ENCODE results near the gene DEDD2.

The DEDD2 gene

DNA sequence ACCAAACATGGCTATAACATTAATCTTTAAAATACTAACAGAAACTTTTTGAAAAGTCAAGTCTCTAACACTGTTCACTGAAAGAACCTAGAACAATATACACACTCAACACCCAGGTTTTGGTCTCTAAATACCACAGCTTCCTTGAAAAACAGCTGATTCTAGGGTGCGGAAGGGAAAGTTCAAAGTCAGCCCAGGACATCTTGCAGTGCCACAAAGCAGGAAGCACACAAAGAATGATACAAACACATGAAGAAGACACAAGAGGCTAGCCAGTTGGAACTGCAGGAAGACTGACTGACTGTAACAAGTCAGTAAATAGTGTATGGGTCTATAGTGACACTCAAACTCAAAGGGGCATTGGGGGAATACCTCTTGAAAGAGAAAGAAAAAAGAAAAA is 4.6 kb downstream of the DEDD2 start:
- H3K36me3 ChIP-seq (ENCODE audit: control insufficient read depth in 5 of 5, insufficient read depth in 5 of 5, low read length in 5 of 5), result peaks cover 12 to 53% (median 37%) of the 10 kb centered on the region in 5 donors

GRCh38 chr19:42208612-42209011 is 8.9 kb downstream of the DEDD2 start:
- Histone ChIP-seq H3K27me3 (ENCODE audit: control insufficient read depth in 5 of 5, insufficient read depth in 4 of 5, low read length in 5 of 5) (no peaks in the 10 kb centered on the region), H3K9ac (ENCODE audit: low read length in 5 of 5) (peak overlapping the region in 1 of 5 donors; percentile 30), H3K4me1 (ENCODE audit: control insufficient read depth in 5 of 5, insufficient read depth in 5 of 5, low read length in 5 of 5) (peaks cover 0 to 9% (median 0%) of the 10 kb centered on the region in 5 donors), H3K4me3 (ENCODE audit: low read depth in 1 of 5, low read length in 5 of 5) (no peak overlapping the region), H3K27ac (ENCODE audit: low read depth, low read length) (no peak overlapping the region), H3K36me3 (ENCODE audit: control insufficient read depth in 5 of 5, insufficient read depth in 5 of 5, low read length in 5 of 5) (peaks cover 9 to 75% (median 55%) of the 10 kb centered on the region in 5 donors), H3K9me3 (ENCODE audit: control insufficient read depth in 5 of 5, low read length in 5 of 5) (no peaks in the 10 kb centered on the region)

More for the DNA sequence above, 4.6 kb downstream of the DEDD2 start:
- no peaks in the 10 kb centered on the region for H3K9me3 ChIP-seq (ENCODE audit: control insufficient read depth in 5 of 5, low read length in 5 of 5)
- H3K27ac ChIP-seq (ENCODE audit: low read depth, low read length), result no peak overlapping the region
- H3K9ac ChIP-seq (ENCODE audit: low read length in 5 of 5), result no peak overlapping the region
- H3K4me3 ChIP-seq (ENCODE audit: low read depth in 1 of 5, low read length in 5 of 5), result no peak overlapping the region
- no peaks in the 10 kb centered on the region for H3K27me3 ChIP-seq (ENCODE audit: control insufficient read depth in 5 of 5, insufficient read depth in 4 of 5, low read length in 5 of 5)
- peaks cover 5 to 38% (median 21%) of the 10 kb centered on the region in 5 donors for H3K4me1 ChIP-seq (ENCODE audit: control insufficient read depth in 5 of 5, insufficient read depth in 5 of 5, low read length in 5 of 5)

DNA sequence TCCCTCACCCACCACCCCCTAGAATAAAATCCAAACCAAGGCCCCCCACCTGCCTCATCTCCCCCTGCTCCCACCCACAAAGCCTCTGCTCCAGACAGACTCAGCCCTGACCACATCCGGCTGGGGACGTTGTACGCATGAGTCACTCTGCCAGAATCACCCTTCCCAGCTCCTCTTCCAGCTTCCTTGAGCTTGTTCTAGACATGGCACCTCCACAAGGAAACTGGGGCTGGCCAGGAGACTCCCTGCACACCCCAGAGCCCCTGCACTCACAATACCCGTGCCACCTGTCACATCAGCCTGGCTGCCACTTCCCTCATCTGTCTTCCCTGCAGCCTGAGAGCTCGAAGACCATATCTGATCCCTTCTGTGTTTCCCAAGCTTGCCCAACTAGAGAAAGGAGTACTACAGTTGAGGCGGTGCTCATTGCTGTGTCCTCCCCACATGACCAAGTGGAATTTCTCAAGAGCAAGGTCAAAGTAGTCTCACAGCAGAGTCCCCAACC is 9.7 kb downstream of the DEDD2 start:
- no peak overlapping the region for H3K27ac ChIP-seq (ENCODE audit: low read depth, low read length)
- H3K9ac ChIP-seq (ENCODE audit: low read length in 5 of 5), result no peak overlapping the region

GRCh38 chr19:42206871-42207755 is 10.4 kb downstream of the DEDD2 start:
- no peak overlapping the region for H3K27ac ChIP-seq (ENCODE audit: low read depth, low read length)
- H3K9me3 ChIP-seq (ENCODE audit: control insufficient read depth in 5 of 5, low read length in 5 of 5), result no peaks in the 10 kb centered on the region
- peaks cover 0 to 10% (median 5%) of the 10 kb centered on the region in 5 donors for H3K4me1 ChIP-seq (ENCODE audit: control insufficient read depth in 5 of 5, insufficient read depth in 5 of 5, low read length in 5 of 5)
- peaks cover 3 to 72% (median 57%) of the 10 kb centered on the region in 5 donors for H3K36me3 ChIP-seq (ENCODE audit: control insufficient read depth in 5 of 5, insufficient read depth in 5 of 5, low read length in 5 of 5)
- no peak overlapping the region for H3K9ac ChIP-seq (ENCODE audit: low read length in 5 of 5)
- H3K27me3 ChIP-seq (ENCODE audit: control insufficient read depth in 5 of 5, insufficient read depth in 4 of 5, low read length in 5 of 5), result no peaks in the 10 kb centered on the region
- no peak overlapping the region for H3K4me3 ChIP-seq (ENCODE audit: low read depth in 1 of 5, low read length in 5 of 5)

More for the DNA sequence above, 9.7 kb downstream of the DEDD2 start:
- Histone ChIP-seq H3K27me3 (ENCODE audit: control insufficient read depth in 5 of 5, insufficient read depth in 4 of 5, low read length in 5 of 5) (no peaks in the 10 kb centered on the region), H3K9me3 (ENCODE audit: control insufficient read depth in 5 of 5, low read length in 5 of 5) (no peaks in the 10 kb centered on the region), H3K36me3 (ENCODE audit: control insufficient read depth in 5 of 5, insufficient read depth in 5 of 5, low read length in 5 of 5) (peaks cover 3 to 74% (median 54%) of the 10 kb centered on the region in 5 donors), H3K4me3 (ENCODE audit: low read depth in 1 of 5, low read length in 5 of 5) (no peak overlapping the region), H3K4me1 (ENCODE audit: control insufficient read depth in 5 of 5, insufficient read depth in 5 of 5, low read length in 5 of 5) (peaks cover 0 to 4% (median 1%) of the 10 kb centered on the region in 5 donors)

GRCh38 chr19:42204664-42205063 is 12.8 kb downstream of the DEDD2 start:
- H3K27ac ChIP-seq (ENCODE audit: low read depth, low read length), result no peak overlapping the region
- no peak overlapping the region for H3K9ac ChIP-seq (ENCODE audit: low read length in 5 of 5)
- no peak overlapping the region for H3K4me3 ChIP-seq (ENCODE audit: low read depth in 1 of 5, low read length in 5 of 5)
- H3K27me3 ChIP-seq (ENCODE audit: control insufficient read depth in 5 of 5, insufficient read depth in 4 of 5, low read length in 5 of 5), result no peaks in the 10 kb centered on the region
- H3K4me1 ChIP-seq (ENCODE audit: control insufficient read depth in 5 of 5, insufficient read depth in 5 of 5, low read length in 5 of 5), result peaks cover 4 to 32% (median 25%) of the 10 kb centered on the region in 5 donors
- H3K36me3 ChIP-seq (ENCODE audit: control insufficient read depth in 5 of 5, insufficient read depth in 5 of 5, low read length in 5 of 5), result peaks cover 3 to 85% (median 65%) of the 10 kb centered on the region in 5 donors
- no peaks in the 10 kb centered on the region for H3K9me3 ChIP-seq (ENCODE audit: control insufficient read depth in 5 of 5, low read length in 5 of 5)

GRCh38 chr19:42203700-42204099 is 13.8 kb downstream of the DEDD2 start:
- Histone ChIP-seq H3K4me1 (ENCODE audit: control insufficient read depth in 5 of 5, insufficient read depth in 5 of 5, low read length in 5 of 5) (peaks cover 4 to 42% (median 32%) of the 10 kb centered on the region in 5 donors), H3K4me3 (ENCODE audit: low read depth in 1 of 5, low read length in 5 of 5) (no peak overlapping the region), H3K9me3 (ENCODE audit: control insufficient read depth in 5 of 5, low read length in 5 of 5) (no peaks in the 10 kb centered on the region), H3K27me3 (ENCODE audit: control insufficient read depth in 5 of 5, insufficient read depth in 4 of 5, low read length in 5 of 5) (no peaks in the 10 kb centered on the region), H3K27ac (ENCODE audit: low read depth, low read length) (no peak overlapping the region), H3K36me3 (ENCODE audit: control insufficient read depth in 5 of 5, insufficient read depth in 5 of 5, low read length in 5 of 5) (peaks cover 0 to 85% (median 66%) of the 10 kb centered on the region in 5 donors), H3K9ac (ENCODE audit: low read length in 5 of 5) (no peak overlapping the region)

DNA sequence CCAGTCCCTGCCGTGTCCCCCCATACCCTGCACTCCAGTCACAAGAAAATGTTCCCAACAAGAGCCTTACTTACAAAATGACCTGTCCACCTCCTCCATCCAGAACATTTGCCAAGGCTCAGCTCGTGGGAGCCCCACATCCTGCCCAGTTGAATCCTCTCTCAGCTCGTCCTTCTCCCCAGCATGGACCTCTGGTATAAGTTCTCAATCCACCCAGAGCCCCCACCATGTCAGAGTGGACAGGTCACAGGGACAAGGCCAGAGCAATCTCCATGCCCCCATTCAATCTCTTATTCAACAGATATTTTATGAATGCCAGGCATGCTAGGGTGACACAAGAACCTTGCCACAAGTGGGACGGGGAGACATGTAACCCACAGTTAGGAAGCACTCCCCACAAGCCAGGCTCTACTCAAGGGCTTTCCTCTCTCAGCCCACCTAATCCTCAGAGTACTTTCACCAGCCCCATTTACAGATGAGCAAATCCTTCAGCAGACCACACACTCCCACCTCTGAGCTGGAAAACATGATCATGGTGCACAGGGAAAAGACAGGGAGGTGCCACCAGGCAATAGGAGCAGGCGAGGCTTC is 15.1 kb downstream of the DEDD2 start:
- H3K4me1 ChIP-seq (ENCODE audit: control insufficient read depth in 5 of 5, insufficient read depth in 5 of 5, low read length in 5 of 5), result peaks cover 2 to 44% (median 33%) of the 10 kb centered on the region in 5 donors
- no peak overlapping the region for H3K9ac ChIP-seq (ENCODE audit: low read length in 5 of 5)
- peak overlapping the region; percentile 30 for H3K27ac ChIP-seq (ENCODE audit: low read depth, low read length)
- H3K9me3 ChIP-seq (ENCODE audit: control insufficient read depth in 5 of 5, low read length in 5 of 5), result no peaks in the 10 kb centered on the region
- no peaks in the 10 kb centered on the region for H3K27me3 ChIP-seq (ENCODE audit: control insufficient read depth in 5 of 5, insufficient read depth in 4 of 5, low read length in 5 of 5)
- H3K36me3 ChIP-seq (ENCODE audit: control insufficient read depth in 5 of 5, insufficient read depth in 5 of 5, low read length in 5 of 5), result peaks cover 0 to 80% (median 59%) of the 10 kb centered on the region in 5 donors
- H3K4me3 ChIP-seq (ENCODE audit: low read depth in 1 of 5, low read length in 5 of 5), result no peak overlapping the region

DNA sequence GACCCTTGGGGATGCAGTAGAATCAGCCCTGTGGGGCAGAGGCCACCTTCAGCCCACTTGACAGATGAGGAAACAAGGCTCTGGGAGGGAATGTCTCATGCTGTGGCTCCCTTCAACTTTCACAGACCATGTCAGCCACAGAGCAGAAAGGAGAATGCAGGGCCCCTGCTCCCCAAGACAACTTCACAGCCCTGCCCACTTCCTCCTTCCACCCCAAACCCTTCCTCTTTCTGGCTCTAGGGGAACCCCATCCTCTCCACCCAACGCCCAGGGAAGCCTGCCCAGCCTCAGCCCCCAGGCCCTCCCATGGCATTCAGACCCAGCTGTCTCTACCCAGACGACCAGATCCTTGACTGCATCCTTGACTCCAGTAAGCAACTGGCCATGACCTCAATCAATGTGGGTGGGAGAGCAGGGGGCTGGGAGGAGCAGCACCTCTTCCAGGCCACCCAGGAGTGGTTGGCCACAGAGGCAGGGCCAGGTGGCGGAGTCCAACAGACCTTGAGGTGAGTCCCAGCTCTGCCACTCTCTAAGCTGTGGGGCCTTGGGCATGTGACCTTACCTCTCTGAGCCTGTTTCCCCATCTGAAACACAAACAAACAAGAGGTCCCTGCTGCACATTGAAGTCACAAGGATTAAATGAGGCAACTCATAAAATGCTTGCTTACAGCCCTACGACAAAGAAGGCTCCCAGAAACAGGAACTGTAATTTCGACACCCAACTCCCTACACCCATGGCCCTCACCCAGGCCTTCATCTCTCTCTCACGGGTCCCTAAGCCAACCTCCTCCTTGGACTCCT is 15.8 kb downstream of the DEDD2 start:
- no peaks in the 10 kb centered on the region for H3K9me3 ChIP-seq (ENCODE audit: control insufficient read depth in 5 of 5, low read length in 5 of 5)
- H3K27ac ChIP-seq (ENCODE audit: low read depth, low read length), result peak overlapping the region; percentile 46
- peaks cover 2 to 49% (median 33%) of the 10 kb centered on the region in 5 donors for H3K4me1 ChIP-seq (ENCODE audit: control insufficient read depth in 5 of 5, insufficient read depth in 5 of 5, low read length in 5 of 5)
- peak overlapping the region in 2 of 5 donors; percentile 2 to 36 for H3K9ac ChIP-seq (ENCODE audit: low read length in 5 of 5)
- H3K27me3 ChIP-seq (ENCODE audit: control insufficient read depth in 5 of 5, insufficient read depth in 4 of 5, low read length in 5 of 5), result no peaks in the 10 kb centered on the region
- peak overlapping the region in 1 of 5 donors; percentile 17 for H3K4me3 ChIP-seq (ENCODE audit: low read depth in 1 of 5, low read length in 5 of 5)
- peaks cover 0 to 75% (median 52%) of the 10 kb centered on the region in 5 donors for H3K36me3 ChIP-seq (ENCODE audit: control insufficient read depth in 5 of 5, insufficient read depth in 5 of 5, low read length in 5 of 5)

- Histone ChIP-seq H3K9me3 (ENCODE audit: control insufficient read depth in 5 of 5, low read length in 5 of 5) (no peaks in the 10 kb centered on the region), H3K27me3 (ENCODE audit: control insufficient read depth in 5 of 5, insufficient read depth in 4 of 5, low read length in 5 of 5) (peaks cover 0 to 2% (median 0%) of the 10 kb centered on the region in 5 donors), H3K4me1 (ENCODE audit: control insufficient read depth in 5 of 5, insufficient read depth in 5 of 5, low read length in 5 of 5) (peaks cover 2 to 49% (median 33%) of the 10 kb centered on the region in 5 donors), H3K27ac (ENCODE audit: low read depth, low read length) (no peak overlapping the region), H3K4me3 (ENCODE audit: low read depth in 1 of 5, low read length in 5 of 5) (no peak overlapping the region), H3K36me3 (ENCODE audit: control insufficient read depth in 5 of 5, insufficient read depth in 5 of 5, low read length in 5 of 5) (peaks cover 0 to 63% (median 49%) of the 10 kb centered on the region in 5 donors), H3K9ac (ENCODE audit: low read length in 5 of 5) (no peak overlapping the region)
Measured at GRCh38 chr19:42200116-42200715, 17.3 kb downstream of the DEDD2 start.

Data from subcutaneous abdominal adipose tissue (tissue), 5 donors.